Cortex of kidney (tissue), 1 donor: ENCODE data around the gene RET.

Experiments
- DNase-seq: peaks from one replicate; lab custom pipeline; 2025; lab: John Stamatoyannopoulos, UW

RET gene

GRCh38 chr10:43062402-43063160 is 14.3 kb upstream of the RET start:
- no peak for DNase-seq

- DNase-seq = no peak
These were observed 12.4 kb upstream of the RET start for GRCh38 chr10:43064331-43065075.

GRCh38 chr10:43065234-43065633 is 11.6 kb upstream of the RET start:
- DNase-seq = no peak

- DNase-seq = no peak
These were observed 11.1 kb upstream of the RET start for GRCh38 chr10:43065761-43066160.

GRCh38 chr10:43066481-43066880 is 10.4 kb upstream of the RET start:
- DNase-seq = no peak

GRCh38 chr10:43067391-43068135 is 9.3 kb upstream of the RET start:
- no peak for DNase-seq

- no peak for DNase-seq
These were observed 8.8 kb upstream of the RET start for GRCh38 chr10:43068136-43068395.

GRCh38 chr10:43068471-43069210 is 8.2 kb upstream of the RET start:
- no peak for DNase-seq

GRCh38 chr10:43069211-43069515 is 7.7 kb upstream of the RET start:
- DNase-seq = no peak

- DNase-seq = no peak
These were observed 7.3 kb upstream of the RET start for GRCh38 chr10:43069579-43069978.

GRCh38 chr10:43070121-43071085 is 6.5 kb upstream of the RET start:
- no peak for DNase-seq

- no peak for DNase-seq
These were observed 4.8 kb upstream of the RET start for GRCh38 chr10:43071865-43072650.

- no peak for DNase-seq
These were observed 3.7 kb upstream of the RET start for GRCh38 chr10:43073191-43073590.

- no peak for DNase-seq
These were observed 3.1 kb upstream of the RET start for GRCh38 chr10:43073721-43074120.

GRCh38 chr10:43074409-43074808 is 2.5 kb upstream of the RET start:
- DNase-seq = no peak

- no peak for DNase-seq
These were observed 1.9 kb upstream of the RET start for GRCh38 chr10:43074827-43075611.

- no peak for DNase-seq
These were observed 1.3 kb upstream of the RET start for GRCh38 chr10:43075612-43076003.

- no peak for DNase-seq
These were observed 476 bp upstream of the RET start for GRCh38 chr10:43076311-43076875.

- DNase-seq = no peak
These were observed 727 bp downstream of the RET start for GRCh38 chr10:43077421-43078171.
